ENCODE results near the gene TAP2.

The TAP2 gene

DNA sequence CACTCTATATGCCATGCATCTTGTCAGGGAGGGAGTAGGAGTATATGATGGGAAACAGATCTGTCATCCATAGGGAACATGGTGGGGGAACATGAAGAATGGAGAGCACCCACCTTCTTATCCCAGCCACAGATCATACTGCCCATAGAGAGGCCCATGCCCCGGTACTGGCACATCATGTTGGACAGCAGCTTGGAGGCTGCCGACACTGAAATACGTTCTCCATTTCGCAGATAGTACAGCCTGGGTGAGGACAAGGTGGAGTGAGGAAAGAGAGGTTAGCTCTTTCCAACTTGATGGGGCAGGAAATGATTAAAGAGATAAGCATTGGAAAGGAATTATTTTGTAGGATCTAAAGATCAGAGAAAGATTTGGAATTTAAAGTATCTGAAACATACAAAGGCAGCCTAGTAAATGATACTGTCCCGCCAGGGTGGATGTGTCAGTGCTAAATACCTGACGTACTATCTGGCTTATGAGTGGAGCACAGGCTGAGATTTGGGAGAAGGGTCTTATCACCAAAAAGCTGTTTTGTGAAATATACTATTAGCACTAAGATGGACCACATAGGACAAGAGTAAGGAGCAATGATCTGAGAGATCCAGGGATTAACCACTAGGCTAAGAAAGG lies 3.6 kb upstream of the TAP2 start:
- TF ChIP-seq SIN3A (IDR thresholded peaks at IDR 0.05; ENCODE audit: borderline replicate concordance, insufficient read depth, low read length): no peak
- TF ChIP-seq POLR2AphosphoS5 (IDR thresholded peaks at IDR 0.05; ENCODE audit: low read depth, low read length): no peak
- TF ChIP-seq FOXP2 (optimal IDR thresholded peaks at IDR 0.05; ENCODE audit: borderline replicate concordance, extremely low read depth, extremely low read length, insufficient read depth): no peak
- TF ChIP-seq, protein P1, sequence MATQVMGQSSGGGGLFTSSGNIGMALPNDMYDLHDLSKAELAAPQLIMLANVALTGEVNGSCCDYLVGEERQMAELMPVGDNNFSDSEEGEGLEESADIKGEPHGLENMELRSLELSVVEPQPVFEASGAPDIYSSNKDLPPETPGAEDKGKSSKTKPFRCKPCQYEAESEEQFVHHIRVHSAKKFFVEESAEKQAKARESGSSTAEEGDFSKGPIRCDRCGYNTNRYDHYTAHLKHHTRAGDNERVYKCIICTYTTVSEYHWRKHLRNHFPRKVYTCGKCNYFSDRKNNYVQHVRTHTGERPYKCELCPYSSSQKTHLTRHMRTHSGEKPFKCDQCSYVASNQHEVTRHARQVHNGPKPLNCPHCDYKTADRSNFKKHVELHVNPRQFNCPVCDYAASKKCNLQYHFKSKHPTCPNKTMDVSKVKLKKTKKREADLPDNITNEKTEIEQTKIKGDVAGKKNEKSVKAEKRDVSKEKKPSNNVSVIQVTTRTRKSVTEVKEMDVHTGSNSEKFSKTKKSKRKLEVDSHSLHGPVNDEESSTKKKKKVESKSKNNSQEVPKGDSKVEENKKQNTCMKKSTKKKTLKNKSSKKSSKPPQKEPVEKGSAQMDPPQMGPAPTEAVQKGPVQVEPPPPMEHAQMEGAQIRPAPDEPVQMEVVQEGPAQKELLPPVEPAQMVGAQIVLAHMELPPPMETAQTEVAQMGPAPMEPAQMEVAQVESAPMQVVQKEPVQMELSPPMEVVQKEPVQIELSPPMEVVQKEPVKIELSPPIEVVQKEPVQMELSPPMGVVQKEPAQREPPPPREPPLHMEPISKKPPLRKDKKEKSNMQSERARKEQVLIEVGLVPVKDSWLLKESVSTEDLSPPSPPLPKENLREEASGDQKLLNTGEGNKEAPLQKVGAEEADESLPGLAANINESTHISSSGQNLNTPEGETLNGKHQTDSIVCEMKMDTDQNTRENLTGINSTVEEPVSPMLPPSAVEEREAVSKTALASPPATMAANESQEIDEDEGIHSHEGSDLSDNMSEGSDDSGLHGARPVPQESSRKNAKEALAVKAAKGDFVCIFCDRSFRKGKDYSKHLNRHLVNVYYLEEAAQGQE (IDR thresholded peaks at IDR 0.05; ENCODE audit: insufficient read depth in 1 of 2, low read depth in 2 of 2, low read length in 2 of 2): no peak
- no peak for TF ChIP-seq TAF1 (IDR thresholded peaks at IDR 0.05; ENCODE audit: borderline replicate concordance, insufficient read depth, low read length)

DNA sequence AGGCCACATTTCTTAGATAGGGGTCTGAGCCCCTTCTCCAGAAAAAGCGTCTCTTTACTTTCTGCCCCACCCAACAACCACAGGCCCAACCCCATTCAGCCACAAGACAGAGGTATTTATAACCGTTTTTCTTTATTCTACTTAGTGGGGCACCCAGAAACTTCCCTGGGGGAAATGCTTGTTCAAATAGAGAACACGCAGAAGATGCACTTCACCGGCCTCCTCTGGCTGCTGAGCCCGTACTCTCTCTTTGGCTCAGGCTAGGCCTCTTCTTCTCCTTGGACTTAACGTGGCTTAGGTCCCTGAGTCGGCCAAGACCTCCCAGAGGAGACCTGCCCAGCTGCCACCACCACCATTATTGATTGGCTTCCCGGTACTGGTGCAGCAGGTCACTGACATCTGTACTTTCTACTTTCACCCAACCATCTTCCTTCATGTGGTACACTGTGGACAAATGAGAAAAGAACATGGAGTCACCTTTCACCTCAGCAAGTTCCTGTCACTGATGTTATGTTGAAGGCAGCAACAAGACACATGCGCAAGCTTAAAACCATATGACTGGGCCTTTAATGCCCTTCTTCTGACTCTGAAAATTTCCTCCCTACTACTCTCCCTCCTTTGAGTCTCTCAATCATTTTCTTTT lies 2.2 kb upstream of the TAP2 start:
- no peak for TF ChIP-seq FOXP2 (optimal IDR thresholded peaks at IDR 0.05; ENCODE audit: borderline replicate concordance, extremely low read depth, extremely low read length, insufficient read depth)
- TF ChIP-seq TAF1 (IDR thresholded peaks at IDR 0.05; ENCODE audit: borderline replicate concordance, insufficient read depth, low read length): no peak
- no peak for TF ChIP-seq SIN3A (IDR thresholded peaks at IDR 0.05; ENCODE audit: borderline replicate concordance, insufficient read depth, low read length)
- TF ChIP-seq POLR2AphosphoS5 (IDR thresholded peaks at IDR 0.05; ENCODE audit: low read depth, low read length): no peak
- TF ChIP-seq, protein P1 (IDR thresholded peaks at IDR 0.05; ENCODE audit: insufficient read depth in 1 of 2, low read depth in 2 of 2, low read length in 2 of 2): no peak

DNA sequence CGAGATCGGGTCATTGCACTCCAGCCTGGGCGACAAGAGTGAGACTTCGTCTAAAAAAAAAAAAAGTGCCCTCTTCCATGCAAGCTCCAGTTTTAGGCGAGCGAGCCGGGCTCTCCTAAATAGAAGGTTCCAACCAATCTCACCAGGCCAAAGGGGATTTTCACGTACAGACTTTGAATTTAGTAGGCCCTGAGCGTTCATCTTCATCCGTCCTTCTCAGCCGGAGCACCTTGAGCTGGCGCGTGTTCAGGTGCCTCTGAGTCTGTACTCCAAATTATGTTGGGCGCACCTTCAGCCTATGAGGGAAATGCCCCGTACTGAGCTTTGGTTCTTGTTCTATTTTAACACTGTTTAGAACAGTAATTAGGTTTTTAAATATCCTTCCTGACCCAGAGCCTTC lies 817 bp upstream of the TAP2 start:
- TF ChIP-seq FOXP2 (optimal IDR thresholded peaks at IDR 0.05; ENCODE audit: borderline replicate concordance, extremely low read depth, extremely low read length, insufficient read depth) (no peak), TAF1 (IDR thresholded peaks at IDR 0.05; ENCODE audit: borderline replicate concordance, insufficient read depth, low read length) (no peak), SIN3A (IDR thresholded peaks at IDR 0.05; ENCODE audit: borderline replicate concordance, insufficient read depth, low read length) (no peak), POLR2AphosphoS5 (IDR thresholded peaks at IDR 0.05; ENCODE audit: low read depth, low read length) (no peak)
- TF ChIP-seq, protein P1 (IDR thresholded peaks at IDR 0.05; ENCODE audit: insufficient read depth in 1 of 2, low read depth in 2 of 2, low read length in 2 of 2): no peak

DNA sequence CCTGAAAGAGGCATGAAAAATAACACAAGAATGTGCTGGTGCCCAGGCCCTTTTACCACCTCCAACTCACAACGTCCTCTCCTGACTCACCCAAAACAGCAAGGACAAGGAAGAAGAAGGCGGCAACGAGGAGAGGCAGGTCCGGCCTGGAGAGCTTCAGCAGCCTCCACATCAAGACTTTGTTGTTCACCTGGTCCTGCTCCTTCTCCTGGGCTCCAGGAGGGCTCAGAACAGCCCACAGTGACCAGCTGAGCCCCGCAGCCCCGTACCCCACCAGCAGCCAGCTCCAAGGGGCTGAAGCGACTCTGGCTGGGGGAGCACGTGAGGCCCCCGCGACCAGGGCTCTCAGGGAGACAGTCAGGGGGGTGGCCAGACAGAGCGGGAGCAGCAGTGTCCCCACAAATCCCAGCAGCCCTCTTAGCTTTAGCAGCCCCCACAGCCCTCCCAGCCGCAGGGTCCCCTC lies 857 bp downstream of the TAP2 start:
- TF ChIP-seq SIN3A (IDR thresholded peaks at IDR 0.05; ENCODE audit: borderline replicate concordance, insufficient read depth, low read length) (no peak), TAF1 (IDR thresholded peaks at IDR 0.05; ENCODE audit: borderline replicate concordance, insufficient read depth, low read length) (no peak), FOXP2 (optimal IDR thresholded peaks at IDR 0.05; ENCODE audit: borderline replicate concordance, extremely low read depth, extremely low read length, insufficient read depth) (no peak), POLR2AphosphoS5 (IDR thresholded peaks at IDR 0.05; ENCODE audit: low read depth, low read length) (no peak)

DNA sequence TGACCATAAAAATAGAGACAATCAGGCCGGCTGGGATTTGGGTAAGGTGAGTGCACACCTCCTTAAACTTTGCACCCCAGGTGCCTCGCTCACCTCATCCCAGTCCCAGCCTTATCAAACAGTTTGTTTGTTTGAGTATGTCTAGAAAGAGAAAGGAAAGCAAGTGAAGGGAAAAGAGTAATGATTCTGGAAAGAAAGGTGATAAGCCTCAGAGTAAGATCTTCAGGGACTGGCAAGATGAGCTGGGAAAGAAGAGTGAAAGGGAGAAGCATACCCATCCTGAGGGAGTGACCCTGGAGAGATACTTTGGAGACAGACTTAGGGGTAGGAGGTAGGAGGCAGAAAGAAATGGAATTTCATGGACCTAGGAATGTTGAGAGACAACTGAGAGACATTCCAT lies 1.7 kb downstream of the TAP2 start:
- TF ChIP-seq POLR2AphosphoS5 (IDR thresholded peaks at IDR 0.05; ENCODE audit: low read depth, low read length): no peak
- TF ChIP-seq SIN3A (IDR thresholded peaks at IDR 0.05; ENCODE audit: borderline replicate concordance, insufficient read depth, low read length): no peak
- TF ChIP-seq TAF1 (IDR thresholded peaks at IDR 0.05; ENCODE audit: borderline replicate concordance, insufficient read depth, low read length): no peak
- TF ChIP-seq, protein P1 (IDR thresholded peaks at IDR 0.05; ENCODE audit: insufficient read depth in 1 of 2, low read depth in 2 of 2, low read length in 2 of 2): no peak
- TF ChIP-seq FOXP2 (optimal IDR thresholded peaks at IDR 0.05; ENCODE audit: borderline replicate concordance, extremely low read depth, extremely low read length, insufficient read depth): no peak

All from PFSK-1 (cell line).